GM19351 (cell line): Measurements from ENCODE around the gene TOP3A.

Experiments
- ATAC-seq: cut with Tn5 transposase; IDR thresholded peaks from one replicate; pipeline ENCODE4 v1.9.1; 2021; ENCODE audit warnings: mild to moderate bottlenecking, moderate library complexity; ENCODE audit not compliant: unreplicated experiment

Gene TOP3A

GRCh38 chr17:18256351-18256750, 58.4 kb downstream of the TOP3A start:
- no peak for ATAC-seq

DNA sequence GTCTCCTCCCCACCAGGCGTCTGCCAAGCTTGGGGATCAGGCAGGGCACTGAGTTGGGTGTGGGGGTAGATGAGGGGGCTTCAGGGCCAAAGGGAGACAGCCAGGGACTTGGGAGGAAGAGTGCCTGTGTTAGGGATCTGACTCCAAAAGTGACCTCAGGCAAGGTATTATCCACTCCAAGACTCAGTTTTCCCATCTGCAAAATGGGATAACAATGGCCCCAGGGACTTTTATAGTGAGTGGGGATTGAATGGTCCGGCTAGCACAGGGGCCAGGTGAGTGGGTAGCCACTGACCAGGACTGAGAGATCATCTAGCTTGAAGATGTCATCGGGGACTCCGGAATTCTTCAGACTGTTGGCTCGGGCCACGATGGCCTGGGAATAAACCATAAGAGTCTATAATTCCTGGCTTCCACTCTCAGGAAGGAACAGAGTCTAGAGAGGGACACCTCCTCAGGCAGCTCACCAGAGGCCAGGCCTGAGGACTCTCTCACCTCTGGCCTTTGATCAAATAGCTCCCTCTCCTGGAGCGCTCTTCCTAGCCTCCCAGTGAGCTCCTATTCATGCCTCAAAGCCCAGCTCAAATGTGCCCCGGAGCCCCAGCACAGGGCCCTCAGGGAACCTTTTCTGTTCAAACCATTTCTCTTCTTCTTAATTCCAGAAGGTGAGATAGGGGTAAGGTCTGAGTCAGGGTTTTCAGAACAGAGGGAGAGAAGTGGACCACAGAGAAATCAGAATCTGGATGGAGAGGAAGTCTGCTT, 59.7 kb downstream of the TOP3A start:
- no peak for ATAC-seq

DNA sequence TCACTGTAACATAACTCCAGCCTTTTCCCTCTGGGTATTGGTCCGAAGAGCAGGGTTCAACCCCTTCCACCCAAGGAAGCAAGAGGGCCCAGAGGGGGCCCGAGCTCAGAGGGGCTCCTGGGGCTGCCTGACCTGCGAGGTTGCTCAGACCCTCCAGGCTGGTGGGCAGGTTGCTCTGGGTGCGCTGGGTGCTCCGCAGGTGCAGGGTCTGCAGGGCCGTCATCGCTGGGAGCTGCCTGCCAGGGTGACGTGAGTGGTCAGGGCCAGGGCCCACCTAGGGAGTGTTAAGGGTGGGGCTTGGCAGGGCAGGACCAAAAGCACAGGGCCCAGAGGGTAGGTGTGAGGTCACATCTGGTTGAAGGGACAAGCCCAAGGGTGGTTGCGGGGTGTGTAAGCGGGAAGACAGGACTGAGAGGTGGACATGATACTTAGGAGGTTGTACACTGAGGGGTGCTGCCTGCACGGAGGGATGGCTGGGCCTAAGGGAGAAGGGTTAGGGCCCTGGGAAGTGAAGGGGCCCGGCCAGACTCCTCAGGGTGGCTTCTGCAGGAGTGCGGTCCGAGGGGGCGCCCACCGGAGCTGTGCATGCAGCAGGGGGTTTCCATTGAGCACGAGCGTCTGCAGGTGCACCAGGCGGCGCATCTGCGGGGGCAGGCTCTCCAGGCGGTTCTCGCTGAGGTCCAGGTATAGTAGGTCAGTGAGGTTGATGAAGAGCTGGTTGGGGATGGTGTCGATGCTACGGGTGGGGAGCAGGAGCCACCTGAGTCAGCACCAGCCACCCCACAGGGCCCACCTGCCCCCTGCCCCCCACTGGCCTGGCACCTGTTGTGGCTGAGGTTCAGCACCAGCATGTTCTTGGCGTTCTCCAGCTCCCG, 60.6 kb downstream of the TOP3A start:
- ATAC-seq = no peak

DNA sequence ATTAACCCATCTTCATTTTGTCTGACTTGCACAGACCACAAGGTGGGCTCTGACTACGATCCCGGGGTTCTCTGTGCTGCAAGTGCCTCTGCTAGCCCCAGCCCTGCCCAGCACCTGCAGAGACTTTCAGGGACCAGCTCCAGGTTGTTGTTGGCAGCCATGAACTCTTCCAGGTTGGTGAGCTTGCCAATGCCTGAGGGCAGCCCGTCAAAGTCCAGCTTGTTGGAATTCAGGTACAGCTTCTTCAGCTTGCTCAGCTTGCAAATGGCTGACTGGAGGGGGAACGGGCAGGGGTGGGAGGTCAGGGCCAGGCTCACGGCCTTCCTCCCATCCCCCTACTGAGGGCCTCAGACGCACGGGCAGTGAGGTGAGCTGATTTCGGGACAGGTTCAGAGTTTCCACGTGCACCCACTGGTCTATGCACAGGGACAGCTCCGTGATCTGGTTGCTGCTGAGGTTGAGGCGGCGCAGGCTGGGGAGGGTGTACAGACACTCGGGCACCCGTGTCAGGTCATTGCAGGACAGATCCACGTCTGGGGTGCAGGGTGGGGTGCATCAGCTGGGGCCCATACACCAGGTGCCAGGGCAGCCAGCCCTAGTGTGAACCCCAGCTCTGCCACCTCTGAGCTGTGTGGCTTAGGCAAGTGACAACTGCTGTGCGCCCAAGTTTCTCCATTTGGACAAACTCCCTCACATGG, 61.5 kb downstream of the TOP3A start:
- no peak for ATAC-seq

GRCh38 chr17:18252160-18252559, 62.6 kb downstream of the TOP3A start:
- ATAC-seq = no peak

DNA sequence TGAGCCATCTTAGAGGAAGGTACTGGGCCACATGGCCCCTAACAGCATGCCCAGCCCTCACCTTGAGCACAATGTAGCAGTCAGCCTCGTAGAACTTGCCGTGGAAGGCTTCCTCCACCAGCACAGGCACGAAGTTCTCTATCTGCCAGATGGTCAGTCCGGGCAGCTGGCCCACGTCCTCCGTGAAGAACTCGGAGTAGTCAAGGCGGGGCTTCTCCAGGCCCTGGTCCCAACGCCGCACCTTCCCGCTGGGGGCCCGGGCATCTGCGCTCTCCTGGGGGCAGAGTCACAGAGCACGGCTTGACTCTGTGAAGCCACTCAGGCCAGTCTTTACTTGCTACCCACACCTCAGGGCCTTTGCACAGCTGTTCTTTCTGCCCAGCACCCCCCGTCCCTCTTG, 63.6 kb downstream of the TOP3A start:
- ATAC-seq = no peak

GRCh38 chr17:18250708-18251107, 64.1 kb downstream of the TOP3A start:
- no peak for ATAC-seq

DNA sequence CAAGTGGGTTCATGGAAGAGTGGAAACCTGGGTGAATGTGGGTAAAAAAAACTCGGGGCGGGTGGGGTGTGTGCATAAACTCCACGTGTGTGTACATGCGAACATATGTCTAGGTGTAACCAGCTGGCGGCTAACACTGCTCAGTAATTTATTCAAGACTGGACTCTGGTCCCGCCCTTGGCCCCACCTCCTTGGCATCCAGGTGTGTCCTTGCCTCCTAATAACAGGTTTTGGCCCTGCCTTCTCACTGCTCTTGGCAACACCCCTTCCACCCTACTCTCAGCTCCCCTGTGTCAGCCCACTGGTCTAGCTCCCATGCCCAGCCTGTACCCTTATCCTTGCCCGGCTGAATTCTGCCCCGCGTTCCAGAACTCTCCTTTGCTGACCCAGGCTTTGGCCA, 64.5 kb downstream of the TOP3A start:
- no peak for ATAC-seq

DNA sequence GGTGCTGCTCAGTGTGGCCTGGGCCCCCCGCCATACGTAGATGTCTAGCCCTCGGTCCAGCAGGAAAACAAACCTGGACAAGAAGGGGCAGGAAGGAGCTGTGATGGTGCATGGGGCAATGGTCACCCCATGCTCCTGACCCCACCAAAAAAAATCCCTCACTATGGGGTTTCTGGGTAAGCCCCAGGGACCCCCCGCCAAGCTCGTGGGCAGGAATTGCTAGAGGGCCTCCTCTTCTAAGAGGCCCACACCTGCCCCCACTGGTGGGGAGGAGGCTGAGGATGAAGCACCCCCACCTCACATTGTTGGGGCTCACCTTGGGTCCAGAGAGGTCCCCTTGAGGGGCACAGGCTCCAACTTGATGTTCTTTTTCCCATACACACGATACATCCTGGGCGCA, 66.0 kb downstream of the TOP3A start:
- no peak for ATAC-seq

DNA sequence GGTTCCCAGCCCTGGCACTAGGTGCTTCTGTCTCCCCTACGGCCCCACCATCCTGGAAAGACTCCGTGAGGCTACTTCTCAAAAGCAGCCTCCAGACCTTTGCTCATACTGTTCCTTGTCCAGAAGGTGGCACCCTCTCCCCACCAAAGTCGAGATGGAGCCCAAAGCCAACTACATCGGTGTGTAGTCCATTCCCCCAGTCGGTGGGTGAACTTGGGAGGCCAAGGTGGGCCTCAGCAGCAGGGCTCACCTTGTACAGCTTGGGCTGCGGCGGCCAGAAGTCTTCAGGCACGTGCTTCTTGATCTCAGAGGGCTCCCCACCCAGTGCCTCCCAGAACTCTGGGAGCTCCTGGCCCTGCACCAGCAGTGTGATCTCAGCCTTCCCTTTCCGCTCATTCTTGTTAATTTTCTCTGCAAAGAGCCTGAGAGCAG, 66.5 kb downstream of the TOP3A start:
- peak; percentile 51 for ATAC-seq

DNA sequence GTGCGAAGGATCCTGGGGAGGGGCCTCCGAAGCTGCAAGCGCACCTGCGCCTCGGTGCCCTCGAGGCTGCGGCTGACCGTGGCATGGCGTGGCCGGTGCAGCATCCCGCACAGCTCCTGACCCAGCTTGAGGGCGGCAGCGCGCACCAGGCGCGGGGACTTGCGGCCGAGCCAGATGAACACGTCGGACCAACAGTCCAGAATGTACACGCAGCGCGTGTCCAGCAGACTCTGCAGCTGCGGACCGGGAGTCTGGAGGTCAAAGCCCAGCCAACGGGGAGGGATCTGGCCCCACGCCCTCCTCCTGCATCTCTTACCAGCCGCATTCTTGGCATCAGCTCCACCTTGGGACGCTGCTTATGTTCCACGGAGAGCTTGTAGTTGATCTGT, 67.2 kb downstream of the TOP3A start:
- ATAC-seq = no peak

DNA sequence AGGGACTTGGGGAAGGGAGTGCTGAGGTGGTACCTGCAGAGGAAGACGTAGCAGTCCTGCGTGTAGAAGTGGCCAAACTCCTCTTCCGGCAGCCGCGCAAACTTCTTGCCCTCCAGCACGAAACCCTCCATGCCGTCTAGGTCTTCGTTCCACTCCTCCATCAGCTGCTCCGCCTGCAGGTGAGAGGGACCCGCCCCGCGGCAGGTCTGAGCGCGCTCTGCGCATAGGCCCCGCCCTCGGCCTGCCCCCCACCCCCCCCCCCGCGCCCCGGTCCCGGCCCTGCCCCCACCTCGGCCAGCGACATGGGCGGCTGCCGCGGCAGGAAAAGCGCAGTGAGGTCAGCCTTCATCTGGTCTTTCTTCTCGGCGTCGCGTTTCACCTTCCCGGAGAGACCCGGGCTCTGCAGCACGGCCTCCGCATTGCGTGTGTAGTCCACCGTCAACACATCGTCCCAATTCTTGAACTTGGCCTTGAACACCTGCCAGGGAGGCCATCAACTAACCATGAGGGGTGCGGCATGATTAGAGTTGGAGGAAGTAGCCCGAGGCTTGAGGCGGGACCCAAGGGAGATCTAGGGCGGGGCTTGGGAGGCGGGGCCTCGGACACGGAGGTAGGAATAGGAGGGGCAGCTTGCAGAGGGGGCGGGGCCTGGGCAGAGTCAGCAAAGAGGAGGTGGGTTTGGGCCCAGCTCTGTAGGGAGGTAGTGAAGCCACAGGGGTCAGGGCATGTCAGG, 67.7 kb downstream of the TOP3A start:
- no peak for ATAC-seq

GRCh38 chr17:18246109-18246725, 68.6 kb downstream of the TOP3A start:
- ATAC-seq = no peak

- ATAC-seq = no peak
These were observed 69.6 kb downstream of the TOP3A start for GRCh38 chr17:18245038-18245776.

DNA sequence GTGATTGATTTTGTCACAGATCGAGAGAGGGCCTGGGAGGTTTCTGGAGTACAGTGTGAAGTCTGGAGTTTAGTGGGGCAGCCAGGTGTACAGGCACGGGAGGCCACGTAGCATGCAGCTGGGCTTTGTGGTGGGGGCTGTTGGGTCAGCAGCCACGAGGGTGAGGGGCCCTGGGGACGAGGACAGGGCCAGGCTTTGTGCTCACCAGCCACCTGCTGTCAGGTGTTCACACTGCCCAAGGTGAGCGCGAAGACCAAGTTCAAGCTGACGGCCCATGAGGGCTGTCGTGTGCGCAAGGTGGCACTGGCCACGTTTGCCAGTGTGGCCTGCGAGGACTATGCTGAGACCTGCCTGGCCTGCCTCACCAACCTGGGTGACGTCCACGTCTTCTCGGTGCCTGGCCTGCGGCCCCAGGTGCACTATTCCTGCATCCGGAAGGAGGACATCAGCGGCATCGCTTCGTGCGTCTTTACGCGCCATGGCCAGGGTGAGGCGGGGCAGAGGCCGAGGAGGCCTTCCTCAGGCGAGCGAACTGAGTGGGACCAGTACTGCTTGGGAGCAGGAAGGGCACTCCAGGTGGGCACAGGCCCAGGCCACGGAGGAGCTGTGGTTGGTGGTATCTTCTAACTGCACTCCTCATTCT, 73.4 kb downstream of the TOP3A start:
- no peak for ATAC-seq

GRCh38 chr17:18240449-18240848, 74.3 kb downstream of the TOP3A start:
- ATAC-seq = no peak

GRCh38 chr17:18238299-18238698, 76.5 kb downstream of the TOP3A start:
- ATAC-seq = no peak

GRCh38 chr17:18237461-18237860, 77.3 kb downstream of the TOP3A start:
- no peak for ATAC-seq

GRCh38 chr17:18236494-18236893, 78.3 kb downstream of the TOP3A start:
- no peak for ATAC-seq
